Thyroid gland (tissue), 4 donors: Measurements from ENCODE around the gene VPS26A.

ENCODE experiments used
- CTCF ChIP-seq, 6 experiments: fragments of 200-600 bp in 3 of 6; fragments of 450-650 bp in 3 of 6; sonication (generic) in 3 of 6; IDR thresholded peaks; one replicate each; pipeline ENCODE4 v1.5.1; 2016 to 2019; ENCODE audit warnings: antibody characterized with exemption in 6 of 6, mild to moderate bottlenecking in 2 of 6, inconsistent platforms in 1 of 6, moderate library complexity in 1 of 6
- POLR2A ChIP-seq, 2 donors: fragments of 450-650 bp; IDR thresholded peaks; one replicate each; pipeline ENCODE4 v1.6.1; 2017; ENCODE audit warnings: antibody characterized with exemption in 2 of 2, mild to moderate bottlenecking in 2 of 2, moderate library complexity in 1 of 2

- TF ChIP-seq POLR2A (IDR thresholded peaks at IDR 0.05) (peak in 1 of 2 donors; percentile 50), CTCF (IDR thresholded peaks at IDR 0.05) (peak in 1 of 6 experiments; percentile 33)
Observed at GRCh38 chr10:69179743-69180524, 56.0 kb downstream of the VPS26A start, which contains the start of gene SUPV3L1.
